ENCODE data around the gene CCDC201. TPM values are rescaled to one million over a fixed set of nuclear protein-coding genes. Genes with fewer than 3 reads are reported as not detected.
"Not testable (repeated sequence)": the region's sequence is repeated elsewhere in the genome, so short reads cannot be mapped to it uniquely, and the experiment has no call there.

CCDC201 gene
- total and polyA plus RNA-seq, 9 donors: 0.15 TPM; not detected in 8

DNA sequence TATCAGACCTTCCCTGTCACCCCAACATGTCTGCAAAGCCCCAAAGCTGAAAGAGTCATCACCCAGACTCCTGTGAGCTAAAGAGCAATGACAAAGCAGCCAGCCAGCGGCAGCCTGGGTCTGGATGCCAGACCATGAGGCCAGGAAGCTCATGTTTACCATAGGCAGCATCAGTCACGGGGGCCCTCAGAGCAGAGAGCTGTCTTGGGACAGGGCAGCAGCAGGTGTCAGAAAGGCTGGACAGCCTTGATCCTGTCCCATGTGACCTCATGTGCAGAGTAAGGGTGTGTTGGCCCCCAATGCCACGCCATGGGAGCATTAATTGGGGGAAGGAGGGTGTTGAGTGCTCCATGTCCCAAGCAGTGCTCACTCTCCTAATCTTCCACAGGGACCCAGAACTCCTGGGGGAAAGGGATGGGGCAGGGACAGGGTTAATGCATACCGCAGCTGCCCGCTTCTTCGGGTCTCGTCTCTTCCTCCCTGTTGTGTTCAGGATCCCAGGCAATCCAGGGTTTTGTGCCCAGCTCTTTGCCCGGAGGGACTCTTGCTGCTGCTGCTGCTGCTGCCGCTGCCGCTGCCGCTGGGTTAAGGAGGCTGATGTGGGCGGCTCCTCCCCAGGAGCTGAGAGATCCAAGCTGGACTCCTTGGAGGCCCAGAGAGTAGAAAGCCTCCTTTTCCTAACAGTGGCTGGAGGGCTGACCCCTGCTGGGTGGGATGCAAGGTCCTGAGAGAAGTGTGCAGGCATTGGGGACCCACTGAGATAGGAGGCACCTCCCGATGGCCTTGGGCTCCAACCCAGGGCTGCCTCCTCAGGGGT, 7.1 kb downstream of the CCDC201 start:
- TF ChIP-seq, protein P1, sequence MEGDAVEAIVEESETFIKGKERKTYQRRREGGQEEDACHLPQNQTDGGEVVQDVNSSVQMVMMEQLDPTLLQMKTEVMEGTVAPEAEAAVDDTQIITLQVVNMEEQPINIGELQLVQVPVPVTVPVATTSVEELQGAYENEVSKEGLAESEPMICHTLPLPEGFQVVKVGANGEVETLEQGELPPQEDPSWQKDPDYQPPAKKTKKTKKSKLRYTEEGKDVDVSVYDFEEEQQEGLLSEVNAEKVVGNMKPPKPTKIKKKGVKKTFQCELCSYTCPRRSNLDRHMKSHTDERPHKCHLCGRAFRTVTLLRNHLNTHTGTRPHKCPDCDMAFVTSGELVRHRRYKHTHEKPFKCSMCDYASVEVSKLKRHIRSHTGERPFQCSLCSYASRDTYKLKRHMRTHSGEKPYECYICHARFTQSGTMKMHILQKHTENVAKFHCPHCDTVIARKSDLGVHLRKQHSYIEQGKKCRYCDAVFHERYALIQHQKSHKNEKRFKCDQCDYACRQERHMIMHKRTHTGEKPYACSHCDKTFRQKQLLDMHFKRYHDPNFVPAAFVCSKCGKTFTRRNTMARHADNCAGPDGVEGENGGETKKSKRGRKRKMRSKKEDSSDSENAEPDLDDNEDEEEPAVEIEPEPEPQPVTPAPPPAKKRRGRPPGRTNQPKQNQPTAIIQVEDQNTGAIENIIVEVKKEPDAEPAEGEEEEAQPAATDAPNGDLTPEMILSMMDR (IDR thresholded peaks at IDR 0.05): no peak
- TF ChIP-seq POLR2A (IDR thresholded peaks at IDR 0.05): no peak
- TF ChIP-seq EP300 (IDR thresholded peaks at IDR 0.05): no peak
- intact Hi-C loops (cut with DNase I): no loop called here
- no peak for DNase-seq
- Histone ChIP-seq H3K4me1 (ENCODE audit: insufficient read depth) (no peaks in the 10 kb centered on the region), H3K27ac (no peak overlapping the region), H3K9me3 (no peaks in the 10 kb centered on the region), H3K36me3 (no peaks in the 10 kb centered on the region), H3K4me3 (no peak overlapping the region), H3K27me3 (no peaks in the 10 kb centered on the region)
- 57 to 71% (median 62%) methylated on average over 13 of the region's 13 CpGs for WGBS, 3 donors

DNA sequence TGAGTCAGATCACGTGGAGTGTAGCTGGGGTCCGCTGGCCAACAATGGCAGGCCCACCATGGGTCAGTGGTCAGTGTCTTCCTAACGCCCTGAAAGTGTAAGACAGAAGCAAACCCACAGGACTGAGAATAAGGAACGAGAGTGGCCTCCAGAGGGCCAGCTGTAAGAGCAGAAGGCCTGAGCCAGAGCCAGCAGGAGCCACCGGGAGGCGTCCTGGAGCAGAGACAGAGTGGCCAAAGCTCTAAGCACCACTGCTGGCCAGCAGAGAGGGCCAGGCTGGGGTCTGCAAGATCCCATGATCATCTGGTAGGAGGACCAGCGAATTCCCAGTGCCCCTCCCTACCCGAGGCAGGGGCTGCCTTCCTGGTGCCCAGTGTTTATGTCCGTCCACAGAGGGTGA, 9.2 kb downstream of the CCDC201 start:
- WGBS, 3 donors: 60 to 68% (median 67%) methylated on average over 8 to 9 of the region's 9 CpGs
- Histone ChIP-seq H3K27me3 (no peaks in the 10 kb centered on the region), H3K4me3 (no peak overlapping the region), H3K27ac (no peak overlapping the region), H3K9me3 (no peaks in the 10 kb centered on the region), H3K4me1 (ENCODE audit: insufficient read depth) (no peaks in the 10 kb centered on the region), H3K36me3 (no peaks in the 10 kb centered on the region)
- no peak for DNase-seq
- TF ChIP-seq POLR2A (IDR thresholded peaks at IDR 0.05): no peak
- TF ChIP-seq, protein P1 (IDR thresholded peaks at IDR 0.05): no peak
- no peak for TF ChIP-seq EP300 (IDR thresholded peaks at IDR 0.05)
- intact Hi-C loops (cut with DNase I): no loop called here

DNA sequence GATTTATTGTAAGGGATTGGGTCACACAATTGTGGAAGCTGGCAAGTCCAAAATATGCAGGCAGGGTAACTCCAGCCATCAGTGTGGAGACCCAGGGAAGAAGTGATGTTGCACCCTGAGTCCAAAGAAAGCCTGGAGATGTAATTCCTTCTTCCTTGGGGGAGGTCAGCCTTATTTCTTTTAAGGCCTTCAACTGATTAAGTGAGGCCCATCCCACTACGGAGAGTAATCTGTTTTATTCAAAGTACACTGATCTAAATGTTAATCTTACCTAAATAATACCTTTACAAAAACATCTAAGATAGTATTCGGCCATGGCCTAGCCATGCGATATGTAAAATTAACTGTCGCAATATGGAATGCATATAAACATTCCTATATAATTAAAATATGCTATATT, 16.0 kb downstream of the CCDC201 start:
- H3K4me3 ChIP-seq; intact Hi-C loops (cut with DNase I); H3K4me1 ChIP-seq (ENCODE audit: insufficient read depth); H3K9me3 ChIP-seq; H3K27ac ChIP-seq; H3K27me3 ChIP-seq; H3K36me3 ChIP-seq; DNase-seq: not testable (repeated sequence)
- WGBS, 3 donors: 87 to 95% (median 94%) methylated on average over 4 of the region's 4 CpGs

DNA sequence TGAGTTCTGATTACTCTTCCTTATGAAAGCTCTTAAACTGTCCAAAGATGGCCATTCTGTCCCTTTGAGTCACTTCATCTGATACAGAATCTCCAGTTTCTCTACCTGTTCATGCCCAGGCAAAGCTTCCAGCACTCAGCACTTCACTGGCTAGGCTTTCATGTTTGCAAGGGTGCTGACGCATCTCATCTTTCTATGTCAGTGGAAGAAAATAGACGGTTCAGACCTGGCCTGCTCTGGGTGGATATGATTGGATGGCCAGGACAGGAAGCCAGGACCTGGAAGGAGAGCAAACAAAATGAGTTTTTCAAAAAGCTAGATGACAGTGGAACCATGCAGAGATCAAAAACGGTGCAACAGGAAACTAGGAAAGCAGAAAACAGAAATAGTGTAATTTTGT, 17.2 kb downstream of the CCDC201 start:
- H3K4me3 ChIP-seq; H3K4me1 ChIP-seq (ENCODE audit: insufficient read depth); H3K27ac ChIP-seq; H3K36me3 ChIP-seq; H3K9me3 ChIP-seq; DNase-seq; intact Hi-C loops (cut with DNase I); H3K27me3 ChIP-seq: not testable (repeated sequence)
- WGBS, 3 donors: 26 to 49% (median 27%) methylated on average over 3 of the region's 3 CpGs

DNA sequence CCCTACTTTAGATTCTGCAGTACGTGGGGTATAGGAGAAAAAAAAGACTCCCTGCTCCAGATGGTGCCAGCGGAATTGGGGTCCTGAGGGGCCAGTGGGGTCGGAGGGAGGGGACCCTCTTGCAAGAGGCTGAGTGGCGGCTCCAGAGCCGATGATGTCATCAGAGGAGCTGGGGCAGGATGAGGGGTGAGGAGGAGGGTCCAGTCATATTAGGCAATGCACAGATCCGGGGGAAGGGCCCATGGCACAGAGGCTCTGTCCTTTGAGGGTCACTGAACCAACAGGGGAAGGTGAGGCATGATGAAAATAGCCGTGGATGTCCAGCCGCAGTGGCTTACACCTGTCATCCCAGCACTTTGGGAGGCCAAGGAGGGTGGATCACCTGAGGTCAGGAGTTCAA, 19.4 kb downstream of the CCDC201 start:
- not testable (repeated sequence) for H3K4me1 ChIP-seq (ENCODE audit: insufficient read depth); DNase-seq

DNA sequence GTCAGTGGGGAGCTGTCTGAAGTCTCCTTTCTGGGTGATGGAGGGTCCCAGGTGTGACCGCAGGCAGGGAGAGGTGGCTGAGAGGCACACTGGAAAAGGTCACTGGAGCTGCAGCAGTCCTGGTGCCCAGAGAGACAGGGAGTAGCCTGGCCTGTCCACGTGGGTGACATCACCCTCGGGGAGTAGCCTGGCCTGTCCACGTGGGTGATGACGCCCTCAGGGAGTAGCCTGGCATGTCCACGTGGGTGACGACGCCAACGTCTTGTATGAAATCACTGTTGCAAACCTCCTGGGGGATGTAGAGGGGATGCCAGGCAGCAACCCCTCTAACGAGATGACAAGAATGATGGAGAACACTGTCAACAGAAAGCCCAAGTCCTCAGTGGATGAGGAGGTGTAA, 19.9 kb downstream of the CCDC201 start:
- intact Hi-C loops (cut with DNase I): not testable (repeated sequence)

More for the DNA sequence above, 19.4 kb downstream of the CCDC201 start:
- intact Hi-C loops (cut with DNase I); H3K4me3 ChIP-seq; H3K9me3 ChIP-seq; H3K27ac ChIP-seq; H3K36me3 ChIP-seq; H3K27me3 ChIP-seq: not testable (repeated sequence)
- 78 to 80% (median 79%) methylated on average over 8 of the region's 8 CpGs for WGBS, 3 donors

DNA sequence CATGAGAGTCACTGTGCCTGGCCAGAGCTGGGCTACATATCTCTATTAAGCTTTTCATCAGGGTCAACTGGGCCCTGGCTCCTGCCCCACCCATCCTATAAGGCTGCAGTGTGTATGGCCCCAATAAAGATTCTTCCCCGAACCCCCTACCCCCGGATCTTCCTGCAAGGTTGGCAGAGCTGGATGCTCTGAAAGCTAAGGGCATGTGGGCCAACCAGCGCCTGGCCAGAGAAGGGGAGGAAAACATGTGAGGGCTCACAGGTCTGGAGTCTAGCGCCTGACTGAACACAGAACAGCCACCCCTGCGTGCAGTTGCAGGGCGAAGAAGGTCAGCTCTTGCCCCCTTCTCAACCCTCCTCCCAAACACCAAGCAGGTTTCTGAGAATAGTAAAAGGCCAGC, 24.1 kb downstream of the CCDC201 start:
- DNase-seq; intact Hi-C loops (cut with DNase I); H3K4me3 ChIP-seq; H3K27me3 ChIP-seq; H3K9me3 ChIP-seq; H3K27ac ChIP-seq; H3K4me1 ChIP-seq (ENCODE audit: insufficient read depth); H3K36me3 ChIP-seq: not testable (repeated sequence)
- WGBS, 3 donors: 81 to 91% (median 88%) methylated on average over 6 of the region's 6 CpGs

More for the DNA sequence above, 19.9 kb downstream of the CCDC201 start:
- H3K36me3 ChIP-seq; DNase-seq; H3K4me1 ChIP-seq (ENCODE audit: insufficient read depth); H3K27ac ChIP-seq; H3K27me3 ChIP-seq; H3K4me3 ChIP-seq; H3K9me3 ChIP-seq: not testable (repeated sequence)
- 69 to 77% (median 73%) methylated on average over 10 of the region's 10 CpGs for WGBS, 3 donors

DNA sequence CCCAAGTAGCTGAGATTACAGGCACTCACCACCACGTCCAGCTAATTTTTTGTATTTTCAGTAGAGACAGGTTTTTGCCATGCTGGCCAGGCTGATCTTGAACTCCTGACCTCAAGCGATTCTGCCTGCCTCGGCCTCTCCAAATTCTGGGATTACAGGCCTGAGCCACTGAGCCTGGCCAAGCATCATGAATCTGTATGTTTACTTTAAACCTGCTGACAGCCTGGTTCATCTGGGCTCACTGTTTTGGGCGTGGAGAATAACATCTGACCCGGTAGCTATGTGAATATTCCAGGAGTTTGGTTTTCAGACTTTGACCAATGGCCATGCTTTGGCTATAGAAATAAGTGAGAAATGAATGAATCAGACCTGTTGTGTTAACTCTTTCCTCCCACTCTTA, 26.3 kb downstream of the CCDC201 start:
- H3K4me1 ChIP-seq (ENCODE audit: insufficient read depth); DNase-seq; H3K4me3 ChIP-seq; intact Hi-C loops (cut with DNase I); H3K9me3 ChIP-seq; H3K27me3 ChIP-seq; H3K36me3 ChIP-seq; H3K27ac ChIP-seq: not testable (repeated sequence)
- WGBS, 3 donors: 26 to 43% (median 27%) methylated on average over 5 of the region's 5 CpGs

DNA sequence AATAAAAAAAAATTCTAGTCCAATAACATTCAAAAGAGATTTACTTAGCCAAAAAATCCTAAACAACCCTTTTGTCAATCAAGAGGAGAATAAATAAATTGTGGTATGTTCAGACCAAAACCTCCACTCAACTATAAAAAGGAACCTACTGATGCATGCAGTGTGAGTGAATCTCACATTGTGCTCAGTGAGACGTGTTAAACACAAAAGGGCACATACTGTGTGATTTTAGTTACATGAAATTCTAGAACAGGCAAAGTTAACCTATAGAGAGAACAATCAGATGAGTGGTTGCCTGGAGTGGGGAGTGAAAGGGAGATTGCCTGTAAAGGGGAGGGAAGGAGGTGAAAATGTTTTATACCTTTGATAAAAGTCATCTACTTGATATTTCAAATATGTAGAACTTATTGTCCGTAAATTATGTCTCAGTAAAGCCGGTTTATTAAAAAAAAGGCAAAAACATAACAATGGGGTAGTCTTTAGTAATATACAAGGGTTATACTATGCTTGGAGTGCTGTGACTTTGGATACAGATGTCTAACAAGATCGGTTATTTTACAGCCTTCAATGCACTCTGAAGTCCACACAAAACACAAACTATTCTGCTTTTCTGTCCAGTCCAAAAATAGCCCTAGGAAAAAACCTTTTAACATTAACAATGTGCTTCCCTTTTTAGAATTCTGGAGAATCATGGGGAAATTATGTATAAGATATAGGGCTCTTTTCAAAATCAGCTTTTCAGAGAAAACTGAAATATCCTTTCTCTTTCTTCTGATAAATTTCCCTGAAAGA, 30.8 kb downstream of the CCDC201 start:
- H3K36me3 ChIP-seq; H3K4me1 ChIP-seq (ENCODE audit: insufficient read depth); H3K27ac ChIP-seq; H3K27me3 ChIP-seq; H3K9me3 ChIP-seq; DNase-seq; intact Hi-C loops (cut with DNase I); H3K4me3 ChIP-seq: not testable (repeated sequence)
- 38 to 51% (median 49%) methylated on average over 4 of the region's 4 CpGs for WGBS, 3 donors
